Measurements from ENCODE around the gene NLE1.
A peak's percentile ranks its signal among the peaks of the same experiment; 100 is the strongest.
"Not testable (repeated sequence)": the region's sequence is repeated elsewhere in the genome, so short reads cannot be mapped to it uniquely, and the experiment has no call there.

Gene NLE1

GRCh38 chr17:35141681-35142466 lies at the start of gene NLE1:
Gene NLE1 (minus strand): TSS chr17:35142303. CDS start chr17:35142275, 28 bp downstream.
- DNase-seq: peak; percentile 60 to 62

- no peak for DNase-seq
Measured at GRCh38 chr17:35191001-35191695, 49.0 kb upstream of the NLE1 start.

DNA sequence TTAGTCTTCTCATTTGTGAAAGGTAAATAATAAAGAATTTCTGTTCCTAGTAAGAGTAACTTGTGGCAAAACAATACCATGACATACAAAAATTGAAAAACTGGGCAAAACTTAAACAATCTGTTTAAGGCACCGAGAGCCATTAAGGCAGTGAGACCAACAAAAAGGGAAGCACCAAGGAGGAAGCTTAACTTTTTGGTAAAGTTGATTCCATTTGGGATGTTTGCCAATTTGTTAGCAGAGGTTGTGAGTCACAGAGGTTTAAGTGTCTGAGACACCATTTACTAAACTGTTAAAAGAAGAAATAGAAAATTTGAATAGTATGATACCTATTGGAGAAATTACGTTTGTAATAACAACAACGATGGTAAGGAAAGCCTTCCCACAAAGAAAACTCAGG lies 47.2 kb upstream of the NLE1 start:
- no peak for DNase-seq

GRCh38 chr17:35188111-35188510 lies 46.0 kb upstream of the NLE1 start:
- DNase-seq: no peak

DNA sequence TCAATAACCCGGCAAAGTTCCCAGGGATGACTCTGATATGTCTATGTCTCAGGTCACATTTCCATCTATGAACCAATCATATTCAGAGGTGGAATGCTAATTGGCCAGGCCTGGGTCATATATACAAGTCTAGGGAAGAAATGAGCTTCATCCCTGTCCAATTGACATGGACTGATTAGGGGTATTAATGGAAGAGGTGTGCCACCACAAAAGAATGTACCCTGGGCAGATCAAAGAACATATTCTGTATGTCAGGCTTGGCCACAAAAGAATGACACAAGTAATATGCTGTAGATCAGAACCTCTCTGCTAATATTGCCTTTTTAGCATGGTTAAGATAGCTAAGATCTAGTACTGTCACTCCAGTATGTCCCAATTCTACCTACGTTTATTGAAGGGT lies 45.4 kb upstream of the NLE1 start:
- no peak for DNase-seq

DNA sequence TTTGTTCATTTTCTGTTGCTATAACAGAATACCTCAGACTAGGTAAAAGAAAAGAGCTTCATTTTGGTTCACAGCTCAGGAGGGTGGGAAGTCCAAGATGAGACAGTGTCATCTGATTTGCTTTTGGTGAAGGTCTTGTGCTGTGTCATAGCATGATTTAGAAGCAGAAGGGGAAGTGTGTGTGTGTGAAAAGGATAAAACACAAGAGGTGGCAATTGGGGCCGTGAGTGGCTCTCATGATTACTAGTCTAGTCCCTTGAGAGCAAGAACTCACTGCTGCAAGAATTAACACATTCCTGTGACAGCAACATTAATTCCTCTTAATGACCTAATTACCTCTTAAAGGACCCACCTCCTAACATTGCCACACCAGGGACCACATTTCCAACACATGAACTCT lies 43.7 kb upstream of the NLE1 start:
- no peak for DNase-seq

GRCh38 chr17:35184274-35184673 lies 42.2 kb upstream of the NLE1 start:
- no peak for DNase-seq

DNA sequence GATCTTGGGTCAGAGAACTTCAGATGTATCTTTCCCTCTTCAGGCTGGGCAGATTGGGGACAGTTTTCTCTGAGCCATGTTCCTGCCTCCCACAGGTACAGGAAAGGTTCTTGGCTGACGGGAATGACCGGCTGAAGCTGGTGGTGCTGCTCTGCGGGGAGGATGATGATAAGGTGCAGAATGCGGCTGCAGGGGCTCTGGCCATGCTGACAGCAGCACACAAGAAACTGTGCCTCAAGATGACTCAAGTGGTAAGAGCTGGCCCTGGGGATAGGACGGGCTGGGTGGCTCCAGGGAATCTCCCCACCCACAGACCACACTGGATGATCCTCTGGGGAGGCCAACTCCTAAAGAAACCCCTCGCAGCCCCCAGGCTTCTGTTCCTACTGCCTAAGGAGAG lies 41.2 kb upstream of the NLE1 start:
- no peak for DNase-seq

DNA sequence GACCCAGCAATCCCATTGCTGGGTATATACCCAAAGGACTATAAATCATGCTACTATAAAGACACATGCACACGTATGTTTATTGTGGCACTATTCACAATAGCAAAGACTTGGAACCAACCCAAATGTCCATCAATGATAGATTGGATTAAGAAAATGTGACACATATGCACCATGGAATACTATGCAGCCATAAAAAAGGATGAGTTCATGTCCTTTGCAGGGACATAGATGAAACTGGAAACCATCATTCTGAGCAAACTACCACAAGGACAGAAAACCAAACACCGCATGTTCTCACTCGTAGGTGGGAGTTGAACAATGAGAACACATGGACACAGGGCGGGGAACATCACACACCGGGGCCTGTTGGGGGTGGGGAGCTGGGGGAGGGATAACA lies 37.3 kb upstream of the NLE1 start:
- DNase-seq: not testable (repeated sequence)

GRCh38 chr17:35176897-35177296 lies 34.8 kb upstream of the NLE1 start:
- DNase-seq: no peak

GRCh38 chr17:35175638-35176415 lies 33.7 kb upstream of the NLE1 start:
- no peak for DNase-seq

DNA sequence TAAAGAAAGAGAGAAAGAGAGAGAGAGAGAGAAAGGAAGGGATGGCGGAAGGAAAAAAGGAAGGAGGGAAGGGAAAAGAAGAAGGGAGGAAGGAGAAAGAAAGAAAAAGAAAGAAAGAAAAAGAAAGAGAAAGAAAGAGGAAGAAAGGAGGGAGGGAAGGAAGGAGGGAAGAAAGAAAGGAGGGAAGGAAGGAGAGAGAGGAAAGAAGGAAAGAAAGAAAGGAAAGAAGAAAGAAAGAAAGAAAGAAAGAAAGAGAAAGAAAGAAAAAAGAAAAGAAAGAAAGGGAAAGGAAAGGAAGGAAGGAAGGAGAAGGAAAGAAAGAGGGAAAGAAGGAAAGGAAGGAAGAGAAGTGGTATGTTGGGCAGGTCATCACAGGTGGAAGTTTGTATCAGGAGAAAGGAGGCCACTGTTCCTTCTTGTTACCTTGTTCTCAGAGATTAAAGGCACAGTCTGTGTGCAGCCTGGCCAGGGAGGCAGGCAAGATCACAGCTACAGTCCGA lies 32.8 kb upstream of the NLE1 start:
- DNase-seq: no peak

- DNase-seq: not testable (repeated sequence)
Measured at GRCh38 chr17:35172321-35172720, 30.2 kb upstream of the NLE1 start.

GRCh38 chr17:35171834-35172233 lies 29.7 kb upstream of the NLE1 start:
- no peak for DNase-seq

DNA sequence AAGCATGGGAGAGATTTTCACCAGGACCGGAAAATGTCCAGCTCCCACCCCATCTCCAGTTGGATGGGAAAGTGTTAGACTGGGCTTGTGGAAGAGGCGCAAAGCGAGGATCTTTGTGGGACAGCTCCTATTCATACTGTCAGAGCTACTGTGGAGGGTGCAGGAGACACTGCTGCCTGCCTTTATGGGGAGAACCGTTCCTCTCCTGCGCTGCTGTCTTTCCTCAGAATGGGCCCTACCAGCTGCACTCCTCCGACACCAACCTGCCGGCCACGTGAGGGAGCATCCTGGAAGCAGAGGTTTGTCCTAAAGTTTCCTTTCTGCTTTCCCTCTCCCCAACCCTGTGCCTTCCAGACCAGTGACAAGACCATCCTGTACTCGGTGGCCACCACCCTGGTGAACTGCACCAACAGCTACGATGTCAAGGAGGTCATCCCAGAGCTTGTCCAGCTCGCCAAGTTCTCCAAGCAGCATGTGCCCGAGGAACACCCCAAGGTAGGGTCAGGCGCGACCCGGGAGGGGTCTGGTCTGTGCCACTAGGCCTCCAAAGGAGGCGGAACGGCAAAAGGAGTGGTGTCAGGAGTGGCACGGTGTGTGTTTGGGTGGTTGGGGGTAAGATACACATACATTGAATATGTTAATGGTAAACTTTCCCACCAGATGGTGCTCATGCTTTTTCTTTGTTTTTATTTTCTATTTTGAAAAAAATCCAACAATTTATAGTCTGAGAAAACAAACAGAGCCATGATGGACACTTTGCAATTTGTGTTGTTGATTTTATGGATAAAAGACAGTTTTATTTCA lies 29.1 kb upstream of the NLE1 start:
- no peak for DNase-seq

DNA sequence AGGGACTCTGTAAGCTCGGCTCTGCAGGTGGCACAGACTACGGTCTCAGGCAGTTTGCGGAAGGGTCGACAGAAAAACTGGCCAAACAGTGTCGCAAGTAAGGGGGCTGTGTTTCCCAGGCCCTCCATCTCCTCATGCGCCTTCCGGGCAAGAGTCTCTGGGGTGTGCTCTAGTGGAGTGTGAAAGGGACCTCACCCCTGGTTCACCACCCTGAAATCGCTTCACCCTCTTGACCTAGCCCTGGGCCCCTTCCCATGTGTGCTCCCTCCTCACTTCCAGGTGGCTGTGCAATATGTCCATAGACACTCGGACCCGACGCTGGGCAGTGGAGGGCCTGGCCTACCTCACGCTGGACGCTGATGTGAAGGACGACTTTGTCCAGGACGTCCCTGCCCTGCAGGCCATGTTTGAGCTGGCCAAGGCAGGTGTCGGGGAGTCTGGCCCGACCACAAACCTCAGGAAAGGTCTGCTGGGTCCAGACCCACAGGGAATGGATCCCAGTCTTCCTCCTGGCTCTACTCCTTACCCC lies 27.8 kb upstream of the NLE1 start:
- no peak for DNase-seq

DNA sequence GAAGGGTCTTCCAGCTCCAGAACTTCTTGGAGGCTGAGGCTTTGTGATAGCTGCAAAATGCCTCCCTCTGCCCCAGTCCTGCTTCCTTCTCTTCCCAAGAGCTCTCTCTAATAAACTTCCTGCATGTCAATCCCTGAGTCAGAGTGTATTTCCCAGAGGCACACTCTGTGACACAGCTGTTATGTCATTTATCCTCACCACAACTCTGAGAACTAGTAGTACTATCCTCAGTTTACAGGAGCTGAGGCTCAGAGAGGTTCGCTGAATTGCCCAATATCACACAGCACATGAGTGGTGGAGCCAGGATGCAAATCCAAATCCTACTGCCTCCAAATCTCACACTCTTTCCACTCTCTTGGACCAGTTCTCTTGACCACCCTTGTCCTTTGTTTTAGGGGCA lies 25.6 kb upstream of the NLE1 start:
- DNase-seq: no peak

DNA sequence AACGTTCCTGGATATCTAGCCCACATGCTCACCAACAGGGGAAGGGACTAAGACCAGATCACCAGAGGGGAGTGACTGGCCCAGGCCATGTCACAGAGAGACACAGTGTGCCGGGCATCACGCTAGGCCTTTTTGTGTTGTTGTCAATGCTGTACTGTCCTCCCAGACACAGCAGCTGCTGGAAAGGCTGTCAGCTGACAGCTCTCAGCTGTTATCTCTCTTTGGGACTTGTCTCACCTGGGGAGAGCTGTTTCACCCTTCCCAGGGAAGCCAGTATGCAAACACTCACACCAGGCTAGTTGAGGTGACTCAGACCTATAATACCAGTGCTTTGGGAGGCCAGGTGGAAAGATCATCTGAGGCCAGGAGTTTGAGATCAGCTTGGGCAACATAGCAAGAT lies 24.9 kb upstream of the NLE1 start:
- DNase-seq: no peak

GRCh38 chr17:35166526-35166925 lies 24.4 kb upstream of the NLE1 start:
- DNase-seq: no peak

DNA sequence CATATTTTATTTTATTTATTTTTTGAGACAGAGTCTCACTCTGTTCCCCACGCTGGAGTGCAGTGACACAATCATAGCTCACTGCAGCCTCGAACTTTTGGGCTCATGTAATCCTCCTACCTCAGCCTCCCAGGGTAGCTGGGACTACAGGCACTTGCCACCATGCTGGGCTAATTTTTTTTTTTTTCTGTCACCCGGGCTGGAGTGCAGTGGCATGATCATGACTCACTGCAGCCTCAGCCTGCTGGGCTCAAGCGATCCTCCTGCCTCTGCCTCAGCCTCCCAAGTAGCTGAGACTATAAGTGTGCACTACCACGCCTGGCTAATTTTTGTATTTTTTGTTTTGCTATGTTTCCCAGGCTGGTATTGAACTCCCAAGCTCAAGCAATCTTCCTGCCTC lies 22.6 kb upstream of the NLE1 start:
- no peak for DNase-seq

DNA sequence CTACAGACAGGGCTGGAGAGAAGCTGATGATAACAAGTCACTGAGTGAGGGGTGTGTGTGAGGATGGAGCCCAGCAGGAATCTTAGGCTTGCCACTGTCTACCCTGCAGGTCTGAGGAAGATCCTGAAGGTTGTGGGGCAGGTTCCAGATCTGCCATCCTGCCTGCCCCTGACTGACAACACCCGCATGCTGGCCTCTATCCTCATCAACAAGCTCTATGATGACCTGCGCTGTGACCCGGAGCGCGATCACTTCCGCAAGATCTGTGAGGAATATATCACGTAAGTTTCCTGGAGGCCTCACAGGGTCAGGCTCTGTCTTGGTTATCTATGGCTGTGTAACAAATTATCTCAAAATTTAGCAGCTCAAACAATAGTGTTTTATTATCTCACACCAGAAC lies 21.8 kb upstream of the NLE1 start:
- DNase-seq: no peak

DNA sequence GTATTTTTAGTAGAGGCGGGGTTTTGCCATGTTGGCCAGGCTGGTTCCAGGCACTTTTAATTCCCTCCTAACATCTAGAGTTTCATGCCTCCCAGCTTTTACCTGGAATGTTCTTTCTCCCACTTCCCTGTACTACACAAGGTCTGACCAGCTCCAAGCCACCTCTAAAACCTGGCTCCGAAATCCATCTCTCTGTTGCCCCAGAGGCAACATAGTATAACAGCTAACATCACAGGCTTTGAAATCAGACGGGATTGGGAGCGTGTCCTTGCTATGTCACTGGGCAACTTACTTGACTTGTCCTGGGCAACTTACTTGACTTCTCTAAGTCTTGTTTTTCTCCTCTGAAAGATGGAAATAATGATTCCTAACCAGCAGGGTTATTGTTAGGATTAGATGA lies 20.7 kb upstream of the NLE1 start:
- DNase-seq: no peak

Measured in SHP77 (cell line).